Left renal cortex interstitium (tissue), 4 donors: ENCODE measurements around the gene ZAR1. TPM values are rescaled to one million over a fixed set of nuclear protein-coding genes. Genes with fewer than 3 reads are reported as not detected.

Experiments used
- DNase-seq, 4 donors: peaks; one replicate each; pipeline ENCODE4 v3.0.0-alpha.2; 2013; ENCODE audit warnings: low read depth in 4 of 4, low spot score in 2 of 4, missing footprints in 1 of 4
- polyA plus RNA-seq, 4 donors: library from polyadenylated mRNA; unstranded; fragments of 120-200 nt; gene quantifications; one replicate each; pipeline ENCODE4 v1.2.1, GENCODE V29; 2013; ENCODE audit not compliant: insufficient read length in 4 of 4

Gene ZAR1
- polyA plus RNA-seq, 4 donors = not detected

DNA sequence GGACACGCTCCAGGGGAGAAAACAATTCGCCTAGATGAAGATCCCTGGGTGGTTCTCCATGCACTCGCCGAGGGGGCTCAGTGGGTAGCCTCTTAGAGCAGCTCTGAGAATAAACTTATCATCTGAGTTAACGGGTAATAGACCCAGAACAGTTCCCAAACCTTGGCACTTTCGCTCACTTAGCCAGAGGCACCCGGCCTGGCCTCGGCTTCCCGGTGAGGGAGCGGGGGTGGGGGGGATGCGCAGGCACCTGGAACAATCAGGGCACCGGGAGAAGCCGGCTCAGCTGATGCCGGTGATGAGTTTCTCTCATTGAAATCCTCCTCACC is 405 bp upstream of the ZAR1 start:
- no peak for DNase-seq

DNA sequence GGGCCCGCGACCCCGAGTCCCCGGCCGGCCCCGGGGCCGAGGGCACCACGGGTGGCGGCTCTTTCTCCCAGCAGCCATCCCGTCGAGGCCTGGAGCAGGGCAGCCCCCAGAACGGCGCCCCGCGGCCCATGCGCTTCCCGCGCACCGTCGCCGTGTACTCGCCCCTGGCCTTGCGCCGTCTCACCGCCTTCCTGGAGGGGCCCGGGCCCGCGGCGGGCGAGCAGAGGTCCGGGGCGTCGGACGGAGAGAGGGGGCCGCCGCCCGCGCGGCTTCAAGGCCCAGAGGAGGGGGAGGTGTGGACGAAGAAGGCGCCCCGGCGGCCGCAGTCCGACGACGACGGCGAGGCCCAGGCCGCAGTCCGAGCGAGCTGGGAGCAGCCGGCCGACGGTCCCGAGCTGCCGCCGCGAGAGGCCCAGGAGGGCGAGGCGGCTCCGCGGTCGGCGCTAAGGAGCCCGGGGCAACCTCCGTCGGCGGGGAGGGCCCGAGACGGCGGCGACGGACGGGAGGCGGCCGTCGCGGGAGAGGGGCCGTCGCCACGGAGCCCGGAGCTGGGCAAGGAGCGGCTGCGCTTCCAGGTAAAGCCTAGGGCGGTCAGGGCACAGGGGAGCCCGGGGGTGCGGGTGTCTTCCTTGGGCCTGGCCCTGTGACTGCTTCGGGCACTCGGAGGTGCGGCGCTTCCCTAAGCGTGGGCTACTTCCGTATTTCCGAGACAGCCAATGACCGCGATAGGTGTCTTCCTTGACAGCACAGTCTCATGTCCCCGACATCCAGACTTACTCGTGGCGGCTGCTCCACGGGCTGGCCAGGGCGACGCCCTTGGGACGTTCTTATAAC is 845 bp downstream of the ZAR1 start:
- no peak for DNase-seq

DNA sequence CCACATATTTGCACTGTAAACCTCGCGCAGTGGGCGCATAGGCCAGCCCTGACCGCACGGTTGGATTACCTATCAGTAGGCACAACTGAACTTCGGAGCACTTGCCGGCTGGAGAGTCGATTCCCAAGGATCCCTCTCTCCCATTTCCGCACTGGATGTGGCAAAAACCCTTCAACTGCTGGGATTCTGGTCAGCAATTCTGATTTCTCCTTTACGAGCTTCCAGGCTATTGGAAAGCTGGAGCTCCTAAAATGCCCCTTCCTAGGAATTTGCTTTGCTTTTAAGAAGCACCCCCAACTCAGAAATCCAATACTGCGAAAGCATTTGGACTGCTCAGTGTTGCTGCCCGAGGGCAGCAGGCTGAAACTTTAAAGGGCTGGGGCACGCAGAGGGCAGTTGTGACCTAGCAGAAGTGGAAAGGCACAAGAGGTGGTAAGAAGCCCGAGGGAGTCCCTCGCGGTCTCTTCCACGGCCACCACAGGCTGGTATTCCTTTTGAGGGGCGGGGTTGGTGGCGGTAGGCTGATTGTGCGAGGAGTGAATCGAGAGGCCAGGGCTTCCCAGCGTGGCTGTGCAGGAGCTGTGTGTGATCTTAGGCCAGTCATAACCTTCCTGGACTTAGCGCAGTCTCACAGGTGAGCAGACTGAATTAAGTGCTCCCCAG is 1.6 kb downstream of the ZAR1 start:
- no peak for DNase-seq

DNA sequence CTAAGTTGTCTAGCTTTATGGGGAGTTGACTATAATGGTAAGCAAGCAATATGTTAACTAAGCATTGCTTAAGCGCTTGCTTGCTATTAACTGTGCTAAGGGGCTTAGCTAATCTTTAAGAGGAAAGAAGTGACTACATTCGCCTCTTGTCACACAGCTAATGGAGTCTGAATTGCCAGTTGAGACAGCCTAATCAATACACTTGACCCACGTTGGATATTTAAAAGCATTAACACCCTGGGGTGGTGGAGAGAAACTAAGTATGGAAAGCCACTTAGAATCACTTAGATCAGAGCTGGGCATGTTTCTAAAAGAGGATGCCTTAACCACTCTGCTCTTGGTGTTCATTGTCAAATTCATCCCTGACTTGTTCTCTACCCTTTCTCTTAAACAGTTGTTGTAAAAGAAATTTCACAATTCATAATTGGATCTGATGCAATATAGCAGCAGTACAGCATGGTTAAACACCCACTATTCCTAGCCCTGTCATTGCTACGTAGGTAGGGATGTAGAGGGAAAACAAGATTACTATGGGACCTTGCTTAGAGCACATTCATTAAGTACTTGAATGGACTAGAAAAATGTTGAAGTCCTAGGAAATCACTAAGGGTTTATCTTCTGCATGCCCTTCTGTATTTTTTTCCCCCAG is 3.5 kb downstream of the ZAR1 start:
- DNase-seq = no peak

DNA sequence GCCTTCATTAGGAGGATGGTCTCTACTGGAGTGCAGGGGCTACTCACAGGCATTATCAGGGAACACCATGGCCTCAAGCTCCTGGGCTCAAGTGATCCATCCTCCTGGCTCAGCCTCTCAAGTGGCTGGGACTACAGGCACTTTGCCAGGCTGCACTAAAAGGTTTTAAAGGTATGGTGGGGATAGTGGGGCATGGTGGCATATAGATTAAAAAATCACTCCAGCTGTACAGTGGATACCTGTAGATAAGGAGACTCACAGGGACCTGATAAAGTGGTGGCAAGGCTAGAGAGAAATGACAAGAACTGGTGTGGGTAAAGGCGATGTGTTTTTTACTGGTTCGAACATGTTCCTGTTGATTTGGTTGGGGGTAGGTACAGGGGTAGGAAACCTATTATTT is 5.9 kb downstream of the ZAR1 start:
- no peak for DNase-seq

DNA sequence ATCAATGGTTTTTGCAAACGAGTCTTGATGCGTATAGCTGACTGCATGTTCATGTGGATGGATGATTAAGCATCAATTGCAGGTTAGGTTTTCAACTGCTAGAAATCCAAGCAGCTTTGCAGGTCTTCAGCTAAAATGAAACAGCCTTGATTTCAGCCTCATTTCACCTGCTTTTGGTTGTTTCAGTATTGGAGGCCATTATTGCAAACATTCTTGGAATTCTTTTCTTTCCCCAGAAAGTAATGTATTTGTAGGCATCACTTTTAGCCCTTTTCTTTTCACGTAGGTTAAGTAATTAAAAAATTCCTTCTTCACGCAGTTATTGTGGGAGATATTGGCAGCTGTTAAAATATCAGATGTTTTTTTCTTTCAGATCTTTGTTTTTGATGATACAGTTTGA is 8.8 kb downstream of the ZAR1 start:
- no peak for DNase-seq

DNA sequence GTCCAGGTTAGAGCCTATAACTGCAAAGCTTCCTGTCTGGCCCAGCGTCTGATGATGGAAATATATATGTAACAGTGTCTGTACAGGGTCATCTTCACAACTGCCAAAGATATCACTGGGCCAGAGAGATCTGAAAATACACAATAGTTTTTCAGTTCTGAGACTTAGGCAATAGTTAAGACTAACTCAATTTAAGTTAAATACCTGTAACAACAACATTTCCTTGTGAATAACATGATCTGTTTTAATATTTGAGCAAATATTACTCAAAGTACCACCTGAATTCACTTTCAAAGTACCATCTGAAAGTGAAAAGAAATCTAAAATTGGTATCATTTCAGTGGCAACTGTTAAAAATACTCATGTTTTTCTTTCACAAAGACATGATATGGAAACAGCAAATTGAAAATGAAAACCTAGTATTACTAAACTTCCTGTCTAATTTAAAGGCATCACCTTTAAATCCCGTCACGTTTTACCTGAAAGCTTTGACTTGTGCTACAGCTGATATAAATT is 9.6 kb downstream of the ZAR1 start:
- no peak for DNase-seq

DNA sequence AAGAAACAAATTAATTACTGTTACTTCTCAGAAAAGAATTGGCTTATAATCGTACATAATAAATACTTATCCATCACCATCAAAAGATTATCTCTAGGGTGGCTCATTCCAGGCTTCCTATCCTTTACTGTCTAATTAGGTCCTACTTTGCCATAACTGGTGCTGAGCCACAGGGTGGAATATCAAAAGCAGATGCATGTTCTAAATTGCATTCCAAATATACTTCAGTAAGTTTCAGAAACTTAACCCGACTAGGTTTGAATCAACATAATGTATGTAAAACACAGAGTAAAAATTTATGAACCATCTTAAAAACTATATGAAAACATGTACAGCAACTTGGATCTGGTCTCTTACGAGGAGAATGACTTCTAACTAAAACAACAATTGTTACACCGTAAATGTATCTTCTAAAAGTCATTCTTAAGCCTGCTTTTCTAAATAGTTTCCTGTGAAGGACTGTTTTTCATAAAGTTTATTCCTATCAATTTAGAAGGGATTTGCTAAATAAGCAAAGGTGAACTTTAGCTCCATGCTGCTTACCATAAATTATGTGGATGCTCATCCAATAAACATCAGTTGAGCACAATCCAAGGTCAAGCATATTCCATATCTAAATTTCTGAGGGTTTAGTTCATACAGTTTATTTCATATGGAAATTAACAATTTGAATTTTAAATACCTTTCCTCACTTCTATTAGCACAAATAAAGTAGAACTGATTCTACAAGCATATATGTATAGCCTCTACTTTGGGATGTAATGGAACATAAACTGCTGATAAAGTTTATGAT is 13.4 kb downstream of the ZAR1 start:
- DNase-seq = no peak

DNA sequence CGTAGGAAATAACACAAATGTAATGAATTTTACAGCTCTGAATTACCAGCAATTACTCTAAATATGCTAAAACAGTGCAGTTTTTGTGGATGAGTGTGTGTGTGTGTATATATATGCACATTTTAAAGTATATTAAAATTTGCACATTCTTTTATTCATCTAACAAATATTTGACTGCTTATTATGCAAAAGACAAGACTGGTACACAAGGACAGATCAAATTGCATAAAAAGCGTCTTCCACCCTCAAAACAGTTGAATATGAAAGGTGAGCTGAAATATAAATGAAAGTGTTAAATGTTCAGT is 13.9 kb downstream of the ZAR1 start:
- DNase-seq = no peak

DNA sequence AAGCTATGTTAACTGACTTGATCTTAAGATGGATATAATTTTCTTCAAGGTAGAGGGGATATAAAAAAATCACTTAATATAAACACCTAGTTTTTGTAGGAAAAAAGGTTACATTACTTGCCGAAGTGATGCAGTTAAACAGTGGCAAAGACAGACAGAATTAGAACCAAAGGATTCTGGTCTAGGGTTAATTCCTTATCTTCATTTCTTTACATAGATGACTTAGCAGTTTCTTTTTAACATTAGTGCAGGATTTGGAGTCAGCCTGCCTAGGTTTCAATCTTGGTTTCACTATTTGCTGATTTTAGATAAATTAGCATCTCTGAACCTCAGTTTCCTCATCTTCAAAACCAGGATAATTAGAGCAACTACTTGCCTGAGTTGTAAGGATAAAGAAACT is 14.3 kb downstream of the ZAR1 start:
- no peak for DNase-seq

DNA sequence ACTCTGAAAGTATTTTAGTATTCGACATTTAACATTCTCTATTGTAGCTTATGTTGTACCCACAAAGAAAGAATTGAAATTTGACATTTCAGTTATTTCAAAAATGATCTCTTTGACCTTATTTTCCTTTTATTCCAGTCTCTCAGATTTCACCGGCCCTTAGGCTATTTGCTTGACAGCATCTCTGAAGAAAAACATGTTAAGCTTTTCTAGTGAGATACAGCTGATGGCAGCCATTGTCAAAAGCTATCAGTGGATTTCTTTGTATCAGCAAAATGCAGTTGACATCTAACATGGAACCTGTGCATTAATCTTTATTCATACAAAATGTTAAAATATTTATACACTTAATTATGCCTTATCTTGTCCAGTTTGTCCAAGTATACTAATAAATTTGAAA is 16.7 kb downstream of the ZAR1 start:
- no peak for DNase-seq

DNA sequence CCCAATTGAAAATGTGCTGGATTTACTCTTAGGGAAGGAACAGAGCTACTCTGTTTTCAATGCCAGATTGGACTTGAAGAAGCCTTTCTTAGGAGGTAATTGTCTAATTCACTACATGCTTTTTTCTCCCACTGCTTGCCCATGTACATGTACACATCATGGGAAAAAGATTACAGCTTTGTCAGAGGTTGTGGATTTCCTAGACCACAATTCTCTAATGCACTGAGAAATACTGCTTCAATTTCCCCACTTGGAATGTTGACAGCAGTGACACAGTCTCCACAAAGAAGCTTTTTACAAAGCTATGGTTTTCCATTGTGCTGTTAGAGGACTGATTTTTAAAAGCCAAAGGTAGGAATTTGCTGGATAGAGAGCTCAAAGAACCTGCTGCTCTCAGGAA is 19.5 kb downstream of the ZAR1 start:
- DNase-seq = no peak

DNA sequence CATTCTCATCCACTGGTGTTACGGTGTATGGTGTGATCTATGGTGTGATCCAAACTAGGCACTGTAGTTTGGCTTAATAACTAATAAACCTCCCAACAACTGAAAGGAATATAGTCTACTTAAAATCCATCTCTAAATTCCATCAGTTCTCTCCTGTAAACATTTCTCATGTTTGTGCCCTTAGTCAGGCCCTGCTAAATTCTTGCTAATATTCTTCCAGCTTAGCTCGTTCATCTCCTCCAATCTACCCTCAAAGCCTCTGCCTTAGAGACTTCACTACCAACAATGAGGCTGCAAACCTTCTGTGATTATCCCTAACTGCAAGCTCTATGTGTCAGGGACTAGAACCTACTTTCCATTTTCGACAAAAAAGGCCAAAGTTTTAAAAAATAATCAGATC is 28.1 kb downstream of the ZAR1 start:
- DNase-seq = no peak

DNA sequence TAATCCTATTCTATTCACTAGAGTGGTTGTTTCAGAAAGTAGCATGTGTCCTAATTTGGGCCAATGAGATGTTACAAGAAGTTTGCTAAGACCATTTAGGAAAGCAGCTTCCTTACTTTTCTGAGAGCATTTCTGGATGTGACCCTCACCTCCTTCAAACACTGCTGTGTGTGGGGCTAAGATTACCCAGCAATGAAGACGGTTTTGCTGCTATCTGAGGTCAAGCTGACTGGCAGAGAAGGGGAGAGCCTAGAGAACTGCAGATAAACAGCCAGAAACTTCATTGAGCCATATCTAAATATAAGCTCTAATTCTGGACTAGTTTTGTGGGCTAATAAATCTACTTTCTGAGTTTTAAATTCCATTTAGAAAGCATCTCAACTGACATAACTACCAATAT is 36.4 kb downstream of the ZAR1 start:
- no peak for DNase-seq

DNA sequence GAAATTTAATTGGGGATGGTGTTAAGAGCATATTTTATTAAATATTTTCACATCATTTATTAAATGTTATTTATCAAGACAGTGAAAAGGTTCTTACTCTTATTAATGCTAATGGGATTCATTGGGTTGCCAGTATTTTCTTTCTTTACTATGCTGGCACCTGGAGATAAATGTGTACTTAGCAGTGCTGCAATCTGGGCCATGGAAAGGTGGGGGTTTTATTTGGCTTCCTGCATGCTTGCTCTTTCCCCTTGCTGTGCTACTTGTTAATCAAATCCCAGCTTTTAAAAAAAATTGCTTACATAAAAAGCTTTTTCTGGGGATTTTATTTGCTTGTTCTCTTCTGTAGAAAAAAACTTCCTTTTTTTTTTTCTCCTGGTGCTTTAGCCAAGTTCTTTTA is 48.3 kb downstream of the ZAR1 start:
- no peak for DNase-seq

DNA sequence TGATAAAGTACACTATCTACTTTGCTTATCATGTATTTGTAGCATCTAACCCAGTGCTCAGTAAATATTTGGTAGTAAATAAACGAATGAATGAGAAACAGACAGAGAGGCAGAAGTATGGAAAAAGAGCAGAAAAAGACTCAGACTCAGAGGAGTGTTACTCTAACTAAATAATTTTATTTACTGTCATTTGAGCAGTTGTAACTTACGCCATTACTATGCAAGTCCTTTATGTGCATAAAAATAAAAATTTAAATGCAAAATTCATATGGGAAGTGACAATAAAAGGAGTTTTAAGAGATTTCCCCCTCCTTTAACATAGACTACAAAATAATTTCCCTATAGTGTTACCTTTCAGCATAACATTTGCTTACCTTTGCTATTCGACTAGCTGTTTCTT is 49.5 kb downstream of the ZAR1 start:
- no peak for DNase-seq

DNA sequence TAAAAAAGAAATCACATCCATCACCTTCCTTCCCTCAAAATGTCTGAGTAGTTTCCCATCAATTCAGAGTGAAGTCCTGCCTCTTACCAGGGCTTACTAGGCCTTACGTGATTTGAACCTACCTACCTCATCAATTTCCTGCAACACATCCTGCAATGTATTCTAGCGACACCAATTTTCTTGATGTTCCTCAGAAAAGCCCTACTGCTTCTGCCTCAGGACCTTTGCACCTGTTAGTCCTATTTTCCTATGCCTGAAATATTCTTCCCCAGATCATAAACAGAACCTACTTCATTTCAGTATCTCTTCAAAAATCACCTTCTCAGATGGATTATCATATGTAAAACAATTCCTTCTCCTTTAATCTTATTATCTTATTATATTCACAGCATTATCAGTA is 52.8 kb downstream of the ZAR1 start:
- no peak for DNase-seq

DNA sequence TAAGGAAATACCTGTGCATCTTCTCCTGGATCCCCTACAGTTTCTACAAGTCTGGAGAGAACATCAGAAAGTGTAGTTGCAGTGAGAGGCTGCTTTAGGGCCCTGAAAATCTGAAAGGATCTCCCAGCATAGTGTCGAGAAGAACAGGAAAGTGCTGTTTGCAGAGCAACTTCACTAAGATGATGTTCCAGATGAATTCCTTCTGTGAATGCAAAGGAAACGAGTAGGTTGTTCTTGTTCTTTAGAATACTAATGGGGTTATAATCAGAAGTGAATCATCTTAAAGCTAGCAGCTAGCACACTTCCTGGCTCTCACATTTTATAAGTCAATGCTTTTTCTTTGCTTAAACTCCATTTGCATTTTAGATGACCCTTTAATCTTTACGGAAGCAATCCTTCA is 53.7 kb downstream of the ZAR1 start:
- no peak for DNase-seq
